ENCODE results near the gene UBXN7. TPM values are rescaled to one million over a fixed set of nuclear protein-coding genes. Genes with fewer than 3 reads are reported as not detected.

Gene UBXN7
- total and polyA plus RNA-seq, 2 donors (not counting 3 experiments of a cell fraction or from before 2014, with no cell fraction given): 9.9 to 57.0 TPM

DNA sequence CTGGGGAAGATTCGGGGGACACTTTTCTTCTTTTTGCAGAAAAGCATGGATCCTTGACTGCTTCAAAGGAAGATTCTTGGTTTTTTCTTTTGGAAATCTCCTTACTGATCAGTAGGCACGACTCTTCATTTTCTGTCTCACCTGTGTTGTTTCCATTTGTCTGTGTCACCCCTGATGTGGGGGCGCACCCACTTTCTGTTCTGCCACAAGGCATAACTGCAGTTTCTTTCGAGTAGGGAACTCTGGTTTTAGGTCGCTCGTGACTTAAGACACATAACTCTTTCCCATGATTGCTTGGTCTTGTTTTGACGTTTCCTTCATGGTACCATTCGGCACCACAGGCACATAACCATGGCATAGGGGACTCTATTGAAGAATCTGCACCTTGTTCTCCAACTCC lies 40.1 kb upstream of the UBXN7 start:
- FAIRE-seq: no peak
- Histone ChIP-seq H3K4me3 (replicated peaks in 1 of 3; ENCODE audit: insufficient read depth in 1 of 3, low read depth in 1 of 3, low read length in 3 of 3) (no peak overlapping the region), H3K9me3 (replicated peaks; ENCODE audit: control insufficient read depth, insufficient read depth, low read length) (no peaks in the 10 kb centered on the region), H3K4me2 (ENCODE audit: insufficient read depth, low read length) (no peak overlapping the region), H3K79me2 (ENCODE audit: control insufficient read depth, insufficient read depth, low read length) (peaks cover 14% of the 10 kb centered on the region), H3K4me1 (ENCODE audit: control insufficient read depth, extremely low read depth, insufficient read depth, low read length) (no peaks in the 10 kb centered on the region), H3K27me3 (ENCODE audit: control insufficient read depth in 2 of 2, insufficient read depth in 2 of 2, low read length in 2 of 2) (no peaks in the 10 kb centered on the region), H3K27ac (ENCODE audit: insufficient read depth, low read depth, low read length) (no peak overlapping the region), H4K20me1 (replicated peaks; ENCODE audit: control insufficient read depth, extremely low read depth, insufficient read depth, low read length) (no peaks in the 10 kb centered on the region), H3K36me3 (ENCODE audit: control insufficient read depth in 2 of 2, extremely low read depth in 1 of 2, insufficient read depth in 2 of 2, low read length in 2 of 2) (peaks cover 20 to 23% of the 10 kb centered on the region in 2 experiments), H3K9ac (replicated peaks; ENCODE audit: extremely low read depth, insufficient read depth, low read length) (no peak overlapping the region), H2AFZ (ENCODE audit: low read depth, low read length) (no peak overlapping the region), H3K9me1 (replicated peaks; ENCODE audit: control insufficient read depth, extremely low read depth, insufficient read depth, low read length) (no peaks in the 10 kb centered on the region)
- POLR2A ChIA-PET: no interaction called here
- DNase-seq (ENCODE audit: low read depth, low spot score): no peak
- dilution Hi-C loops (cut with MboI; ENCODE audit: extremely low pct_ligation_motif_present, low sequenced_read_pairs) (no loop called here), intact Hi-C loops (cut with micrococcal nuclease) (no loop called here)
- CTCF ChIA-PET: interaction anchor here (1.4 kb wide), 1 partner anchor 50 kb away, joined by 4 read pairs; no protein-coding TSS in a partner anchor
- TF ChIP-seq, protein P1, sequence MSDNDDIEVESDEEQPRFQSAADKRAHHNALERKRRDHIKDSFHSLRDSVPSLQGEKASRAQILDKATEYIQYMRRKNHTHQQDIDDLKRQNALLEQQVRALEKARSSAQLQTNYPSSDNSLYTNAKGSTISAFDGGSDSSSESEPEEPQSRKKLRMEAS (IDR thresholded peaks at IDR 0.05; ENCODE audit: insufficient read depth, insufficient read length): no peak
- TF ChIP-seq POLR2A (IDR thresholded peaks at IDR 0.05; ENCODE audit: low read depth, low read length) (no peak), MYC (IDR thresholded peaks at IDR 0.05; ENCODE audit: low read depth, low read length) (no peak), POLR2AphosphoS5 (IDR thresholded peaks at IDR 0.05; ENCODE audit: insufficient read depth, low read depth, low read length) (no peak), EZH2 (IDR thresholded peaks at IDR 0.05; ENCODE audit: borderline replicate concordance, low read depth, low read length, severe bottlenecking) (no peak), FOS (IDR thresholded peaks at IDR 0.05; ENCODE audit: borderline replicate concordance, insufficient read depth, low read length) (no peak), GATA2 (IDR thresholded peaks at IDR 0.05; ENCODE audit: insufficient read depth, insufficient read length, low read depth, low read length) (no peak), JUN (IDR thresholded peaks at IDR 0.05; ENCODE audit: borderline replicate concordance, insufficient read depth, insufficient read length, low read depth) (no peak)
- TF ChIP-seq, protein P2, sequence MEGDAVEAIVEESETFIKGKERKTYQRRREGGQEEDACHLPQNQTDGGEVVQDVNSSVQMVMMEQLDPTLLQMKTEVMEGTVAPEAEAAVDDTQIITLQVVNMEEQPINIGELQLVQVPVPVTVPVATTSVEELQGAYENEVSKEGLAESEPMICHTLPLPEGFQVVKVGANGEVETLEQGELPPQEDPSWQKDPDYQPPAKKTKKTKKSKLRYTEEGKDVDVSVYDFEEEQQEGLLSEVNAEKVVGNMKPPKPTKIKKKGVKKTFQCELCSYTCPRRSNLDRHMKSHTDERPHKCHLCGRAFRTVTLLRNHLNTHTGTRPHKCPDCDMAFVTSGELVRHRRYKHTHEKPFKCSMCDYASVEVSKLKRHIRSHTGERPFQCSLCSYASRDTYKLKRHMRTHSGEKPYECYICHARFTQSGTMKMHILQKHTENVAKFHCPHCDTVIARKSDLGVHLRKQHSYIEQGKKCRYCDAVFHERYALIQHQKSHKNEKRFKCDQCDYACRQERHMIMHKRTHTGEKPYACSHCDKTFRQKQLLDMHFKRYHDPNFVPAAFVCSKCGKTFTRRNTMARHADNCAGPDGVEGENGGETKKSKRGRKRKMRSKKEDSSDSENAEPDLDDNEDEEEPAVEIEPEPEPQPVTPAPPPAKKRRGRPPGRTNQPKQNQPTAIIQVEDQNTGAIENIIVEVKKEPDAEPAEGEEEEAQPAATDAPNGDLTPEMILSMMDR (IDR thresholded peaks at IDR 0.05; ENCODE audit: extremely low read depth in 1 of 2, insufficient read depth in 1 of 2, low read depth in 1 of 2, low read length in 2 of 2): no peak
- no TSS peak for BruUV-seq (replicated peaks)

Data from endothelial cell of umbilical vein (primary cell).